ENCODE results near the gene HAP1.

The HAP1 gene

GRCh38 chr17:41731836-41732235, 2.6 kb downstream of the HAP1 start:
- H3K4me1 ChIP-seq (ENCODE audit: control insufficient read depth, insufficient read depth, low read length, poor library complexity, severe bottlenecking): peaks cover 6% of the 10 kb centered on the region
- no peak overlapping the region for H3K27ac ChIP-seq (ENCODE audit: insufficient read depth, low read length, poor library complexity, severe bottlenecking)
- H3K9me3 ChIP-seq (ENCODE audit: control insufficient read depth, low read length): no peaks in the 10 kb centered on the region
- H3K4me3 ChIP-seq (ENCODE audit: insufficient read depth, low read depth, low read length, poor library complexity, severe bottlenecking): no peak overlapping the region
- no peaks in the 10 kb centered on the region for H3K36me3 ChIP-seq (ENCODE audit: control insufficient read depth, insufficient read depth, low read length)
- no peak for DNase-seq
- peaks cover 21% of the 10 kb centered on the region for H3K27me3 ChIP-seq (replicated peaks; ENCODE audit: control insufficient read depth, insufficient read depth, low read length, poor library complexity, severe bottlenecking)

GRCh38 chr17:41730479-41730878, 4.0 kb downstream of the HAP1 start:
- no peak overlapping the region for H3K4me3 ChIP-seq (ENCODE audit: insufficient read depth, low read depth, low read length, poor library complexity, severe bottlenecking)

GRCh38 chr17:41728056-41728455, 6.4 kb downstream of the HAP1 start:
- no peak for DNase-seq
- Histone ChIP-seq H3K36me3 (ENCODE audit: control insufficient read depth, insufficient read depth, low read length) (no peaks in the 10 kb centered on the region), H3K4me1 (ENCODE audit: control insufficient read depth, insufficient read depth, low read length, poor library complexity, severe bottlenecking) (no peaks in the 10 kb centered on the region), H3K9me3 (ENCODE audit: control insufficient read depth, low read length) (no peaks in the 10 kb centered on the region), H3K4me3 (ENCODE audit: insufficient read depth, low read depth, low read length, poor library complexity, severe bottlenecking) (no peak overlapping the region), H3K27me3 (replicated peaks; ENCODE audit: control insufficient read depth, insufficient read depth, low read length, poor library complexity, severe bottlenecking) (peaks cover 4% of the 10 kb centered on the region), H3K27ac (ENCODE audit: insufficient read depth, low read length, poor library complexity, severe bottlenecking) (no peak overlapping the region)

More at GRCh38 chr17:41730479-41730878, 4.0 kb downstream of the HAP1 start:
- H3K36me3 ChIP-seq (ENCODE audit: control insufficient read depth, insufficient read depth, low read length): no peaks in the 10 kb centered on the region
- no peak for DNase-seq
- peaks cover 6% of the 10 kb centered on the region for H3K4me1 ChIP-seq (ENCODE audit: control insufficient read depth, insufficient read depth, low read length, poor library complexity, severe bottlenecking)
- no peak overlapping the region for H3K27ac ChIP-seq (ENCODE audit: insufficient read depth, low read length, poor library complexity, severe bottlenecking)
- peaks cover 17% of the 10 kb centered on the region for H3K27me3 ChIP-seq (replicated peaks; ENCODE audit: control insufficient read depth, insufficient read depth, low read length, poor library complexity, severe bottlenecking)
- no peaks in the 10 kb centered on the region for H3K9me3 ChIP-seq (ENCODE audit: control insufficient read depth, low read length)

- H3K36me3 ChIP-seq (ENCODE audit: control insufficient read depth, insufficient read depth, low read length): no peaks in the 10 kb centered on the region
- no peaks in the 10 kb centered on the region for H3K9me3 ChIP-seq (ENCODE audit: control insufficient read depth, low read length)
- no peak overlapping the region for H3K27ac ChIP-seq (ENCODE audit: insufficient read depth, low read length, poor library complexity, severe bottlenecking)
- H3K27me3 ChIP-seq (replicated peaks; ENCODE audit: control insufficient read depth, insufficient read depth, low read length, poor library complexity, severe bottlenecking): no peaks in the 10 kb centered on the region
- no peaks in the 10 kb centered on the region for H3K4me1 ChIP-seq (ENCODE audit: control insufficient read depth, insufficient read depth, low read length, poor library complexity, severe bottlenecking)
- no peak overlapping the region for H3K4me3 ChIP-seq (ENCODE audit: insufficient read depth, low read depth, low read length, poor library complexity, severe bottlenecking)
- no peak for DNase-seq
Measured at GRCh38 chr17:41725134-41725533, 9.3 kb downstream of the HAP1 start.

GRCh38 chr17:41724476-41725050, 9.9 kb downstream of the HAP1 start:
- Histone ChIP-seq H3K27me3 (replicated peaks; ENCODE audit: control insufficient read depth, insufficient read depth, low read length, poor library complexity, severe bottlenecking) (no peaks in the 10 kb centered on the region), H3K4me3 (ENCODE audit: insufficient read depth, low read depth, low read length, poor library complexity, severe bottlenecking) (no peak overlapping the region), H3K36me3 (ENCODE audit: control insufficient read depth, insufficient read depth, low read length) (no peaks in the 10 kb centered on the region), H3K4me1 (ENCODE audit: control insufficient read depth, insufficient read depth, low read length, poor library complexity, severe bottlenecking) (no peaks in the 10 kb centered on the region), H3K9me3 (ENCODE audit: control insufficient read depth, low read length) (no peaks in the 10 kb centered on the region), H3K27ac (ENCODE audit: insufficient read depth, low read length, poor library complexity, severe bottlenecking) (no peak overlapping the region)
- no peak for DNase-seq

GRCh38 chr17:41723801-41724475, 10.5 kb downstream of the HAP1 start:
- Histone ChIP-seq H3K36me3 (ENCODE audit: control insufficient read depth, insufficient read depth, low read length) (no peaks in the 10 kb centered on the region), H3K4me1 (ENCODE audit: control insufficient read depth, insufficient read depth, low read length, poor library complexity, severe bottlenecking) (no peaks in the 10 kb centered on the region), H3K27ac (ENCODE audit: insufficient read depth, low read length, poor library complexity, severe bottlenecking) (no peak overlapping the region), H3K9me3 (ENCODE audit: control insufficient read depth, low read length) (no peaks in the 10 kb centered on the region), H3K4me3 (ENCODE audit: insufficient read depth, low read depth, low read length, poor library complexity, severe bottlenecking) (no peak overlapping the region), H3K27me3 (replicated peaks; ENCODE audit: control insufficient read depth, insufficient read depth, low read length, poor library complexity, severe bottlenecking) (no peaks in the 10 kb centered on the region)
- DNase-seq: no peak

- H3K4me1 ChIP-seq (ENCODE audit: control insufficient read depth, insufficient read depth, low read length, poor library complexity, severe bottlenecking): no peaks in the 10 kb centered on the region
- H3K27me3 ChIP-seq (replicated peaks; ENCODE audit: control insufficient read depth, insufficient read depth, low read length, poor library complexity, severe bottlenecking): no peaks in the 10 kb centered on the region
- H3K27ac ChIP-seq (ENCODE audit: insufficient read depth, low read length, poor library complexity, severe bottlenecking): no peak overlapping the region
- no peaks in the 10 kb centered on the region for H3K9me3 ChIP-seq (ENCODE audit: control insufficient read depth, low read length)
- H3K4me3 ChIP-seq (ENCODE audit: insufficient read depth, low read depth, low read length, poor library complexity, severe bottlenecking): no peak overlapping the region
- DNase-seq: no peak
- H3K36me3 ChIP-seq (ENCODE audit: control insufficient read depth, insufficient read depth, low read length): no peaks in the 10 kb centered on the region
Measured at GRCh38 chr17:41722231-41722630, 12.2 kb downstream of the HAP1 start.

- DNase-seq: no peak
- Histone ChIP-seq H3K4me1 (ENCODE audit: control insufficient read depth, insufficient read depth, low read length, poor library complexity, severe bottlenecking) (no peaks in the 10 kb centered on the region), H3K36me3 (ENCODE audit: control insufficient read depth, insufficient read depth, low read length) (no peaks in the 10 kb centered on the region), H3K27ac (ENCODE audit: insufficient read depth, low read length, poor library complexity, severe bottlenecking) (no peak overlapping the region), H3K4me3 (ENCODE audit: insufficient read depth, low read depth, low read length, poor library complexity, severe bottlenecking) (no peak overlapping the region), H3K9me3 (ENCODE audit: control insufficient read depth, low read length) (no peaks in the 10 kb centered on the region), H3K27me3 (replicated peaks; ENCODE audit: control insufficient read depth, insufficient read depth, low read length, poor library complexity, severe bottlenecking) (no peaks in the 10 kb centered on the region)
Measured at GRCh38 chr17:41718287-41718645, 16.2 kb downstream of the HAP1 start.

- no peak overlapping the region for H3K4me3 ChIP-seq (ENCODE audit: insufficient read depth, low read depth, low read length, poor library complexity, severe bottlenecking)
- no peaks in the 10 kb centered on the region for H3K27me3 ChIP-seq (replicated peaks; ENCODE audit: control insufficient read depth, insufficient read depth, low read length, poor library complexity, severe bottlenecking)
- H3K36me3 ChIP-seq (ENCODE audit: control insufficient read depth, insufficient read depth, low read length): no peaks in the 10 kb centered on the region
- H3K9me3 ChIP-seq (ENCODE audit: control insufficient read depth, low read length): no peaks in the 10 kb centered on the region
- H3K4me1 ChIP-seq (ENCODE audit: control insufficient read depth, insufficient read depth, low read length, poor library complexity, severe bottlenecking): no peaks in the 10 kb centered on the region
- DNase-seq: no peak
- H3K27ac ChIP-seq (ENCODE audit: insufficient read depth, low read length, poor library complexity, severe bottlenecking): no peak overlapping the region
Measured at GRCh38 chr17:41717408-41718286, 16.8 kb downstream of the HAP1 start.
